Uterus (tissue), 4 donors: Measurements from ENCODE around the gene ADARB2. TPM values are rescaled to one million over a fixed set of nuclear protein-coding genes. Genes with fewer than 3 reads are reported as not detected.

Source experiments
- DNase-seq, 2 donors: peaks; one replicate each; pipeline ENCODE4 v3.0.0-alpha.2; 2019 to 2020
- H3K27ac ChIP-seq, 2 donors: fragments of 200-600 bp; sonication (generic); 1 replicate in 1 of 2; 2 replicates in 1 of 2; pipeline ENCODE4 v1.5.1; 2016 to 2018
- H3K27me3 ChIP-seq, 2 donors: fragments of 200-600 bp; sonication (generic); one replicate each; pipeline ENCODE4 v1.5.1; 2018 to 2019; ENCODE audit warnings: control low read depth in 1 of 2
- H3K36me3 ChIP-seq, 2 donors: fragments of 200-600 bp; sonication (generic); one replicate each; pipeline ENCODE4 v1.5.1; 2019; ENCODE audit warnings: control low read depth in 1 of 2
- H3K4me1 ChIP-seq, 2 donors: fragments of 200-600 bp; sonication (generic); one replicate each; pipeline ENCODE4 v1.5.1; 2018 to 2019; ENCODE audit warnings: control low read depth in 1 of 2
- H3K4me3 ChIP-seq, 2 donors: fragments of 200-600 bp; sonication (generic); 1 replicate in 1 of 2; 2 replicates in 1 of 2; pipeline ENCODE4 v1.5.1; 2018 to 2019; ENCODE audit warnings: mild to moderate bottlenecking in 1 of 2
- H3K9me3 ChIP-seq, 2 donors: fragments of 200-600 bp; sonication (generic); one replicate each; pipeline ENCODE4 v1.5.1; 2019; ENCODE audit warnings: control low read depth in 1 of 2
- POLR2A ChIP-seq, 2 donors: fragments of 450-650 bp; IDR thresholded peaks; one replicate each; pipeline ENCODE4 v1.6.1; 2016; ENCODE audit warnings: antibody characterized with exemption in 2 of 2, mild to moderate bottlenecking in 1 of 2, moderate library complexity in 1 of 2
- intact Hi-C: fragments of 100-400 bp; cut with DNase I; formaldehyde crosslinking; loops from one replicate; pipeline ENCODE4 v1.15.1; 2023; ENCODE audit warnings: low total_unique reads
- total RNA-seq, 4 donors: library from RNA; depleted of rRNA in 3 of 4; stranded (reverse); fragments of >200 nt in 3 of 4; gene quantifications; one replicate each; pipeline versions ENCODE4 v1.1.0 to v1.2.4, GENCODE V29; 2014 to 2023
- TF ChIP-seq, protein P1 (sequence below), 4 experiments: fragments of 200-600 bp in 2 of 4; fragments of 450-650 bp in 2 of 4; sonication (generic) in 2 of 4; IDR thresholded peaks; one replicate each; pipeline ENCODE4 v1.5.1; 2016 to 2019; ENCODE audit warnings: antibody characterized with exemption in 4 of 4, mild to moderate bottlenecking in 2 of 4, moderate library complexity in 1 of 4
- donor health status: DM: yes; HTN: yes; CAD: no.

Gene ADARB2
- total RNA-seq, 4 donors from 2014 or later, result 0.76 to 2.6 (median 2.0) TPM; not detected in 1

- TF ChIP-seq, protein P1, sequence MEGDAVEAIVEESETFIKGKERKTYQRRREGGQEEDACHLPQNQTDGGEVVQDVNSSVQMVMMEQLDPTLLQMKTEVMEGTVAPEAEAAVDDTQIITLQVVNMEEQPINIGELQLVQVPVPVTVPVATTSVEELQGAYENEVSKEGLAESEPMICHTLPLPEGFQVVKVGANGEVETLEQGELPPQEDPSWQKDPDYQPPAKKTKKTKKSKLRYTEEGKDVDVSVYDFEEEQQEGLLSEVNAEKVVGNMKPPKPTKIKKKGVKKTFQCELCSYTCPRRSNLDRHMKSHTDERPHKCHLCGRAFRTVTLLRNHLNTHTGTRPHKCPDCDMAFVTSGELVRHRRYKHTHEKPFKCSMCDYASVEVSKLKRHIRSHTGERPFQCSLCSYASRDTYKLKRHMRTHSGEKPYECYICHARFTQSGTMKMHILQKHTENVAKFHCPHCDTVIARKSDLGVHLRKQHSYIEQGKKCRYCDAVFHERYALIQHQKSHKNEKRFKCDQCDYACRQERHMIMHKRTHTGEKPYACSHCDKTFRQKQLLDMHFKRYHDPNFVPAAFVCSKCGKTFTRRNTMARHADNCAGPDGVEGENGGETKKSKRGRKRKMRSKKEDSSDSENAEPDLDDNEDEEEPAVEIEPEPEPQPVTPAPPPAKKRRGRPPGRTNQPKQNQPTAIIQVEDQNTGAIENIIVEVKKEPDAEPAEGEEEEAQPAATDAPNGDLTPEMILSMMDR (IDR thresholded peaks at IDR 0.05), result no peak
- no peak for TF ChIP-seq POLR2A (IDR thresholded peaks at IDR 0.05)
- H3K4me1 ChIP-seq, result no peaks in the 10 kb centered on the region
- no peak overlapping the region for H3K27ac ChIP-seq
- H3K27me3 ChIP-seq, result no peaks in the 10 kb centered on the region
- intact Hi-C loops, result no loop called here
- H3K9me3 ChIP-seq, result no peaks in the 10 kb centered on the region
- H3K36me3 ChIP-seq, result no peaks in the 10 kb centered on the region
- no peak for DNase-seq
- no peak overlapping the region for H3K4me3 ChIP-seq
Observed at GRCh38 chr10:1204434-1205326, 532.6 kb downstream of the ADARB2 start.

GRCh38 chr10:1203704-1204103, 533.6 kb downstream of the ADARB2 start:
- DNase-seq, result no peak
- Histone ChIP-seq H3K4me1 (no peaks in the 10 kb centered on the region), H3K27me3 (no peaks in the 10 kb centered on the region), H3K36me3 (no peaks in the 10 kb centered on the region), H3K4me3 (no peak overlapping the region), H3K27ac (no peak overlapping the region), H3K9me3 (no peaks in the 10 kb centered on the region)
- TF ChIP-seq, protein P1 (IDR thresholded peaks at IDR 0.05), result no peak
- TF ChIP-seq POLR2A (IDR thresholded peaks at IDR 0.05), result no peak
- intact Hi-C loops, result no loop called here

- Histone ChIP-seq H3K4me1 (no peaks in the 10 kb centered on the region), H3K27me3 (no peaks in the 10 kb centered on the region), H3K27ac (no peak overlapping the region), H3K9me3 (no peaks in the 10 kb centered on the region), H3K4me3 (no peak overlapping the region), H3K36me3 (no peaks in the 10 kb centered on the region)
- intact Hi-C loops, result no loop called here
- no peak for DNase-seq
- TF ChIP-seq, protein P1 (IDR thresholded peaks at IDR 0.05), result no peak
- TF ChIP-seq POLR2A (IDR thresholded peaks at IDR 0.05), result no peak
Observed at GRCh38 chr10:1203216-1203615, 534.1 kb downstream of the ADARB2 start.

- intact Hi-C loops, result no loop called here
- Histone ChIP-seq H3K27me3 (no peaks in the 10 kb centered on the region), H3K36me3 (no peaks in the 10 kb centered on the region), H3K9me3 (no peaks in the 10 kb centered on the region), H3K27ac (no peak overlapping the region), H3K4me3 (no peak overlapping the region), H3K4me1 (no peaks in the 10 kb centered on the region)
- no peak for TF ChIP-seq POLR2A (IDR thresholded peaks at IDR 0.05)
- TF ChIP-seq, protein P1 (IDR thresholded peaks at IDR 0.05), result no peak
- DNase-seq, result no peak
Observed at GRCh38 chr10:1202343-1202742, 535.0 kb downstream of the ADARB2 start.
